GM21737 (cell line): ENCODE measurements around the gene FAM222A.

ENCODE experiments used
- ATAC-seq: cut with Tn5 transposase; IDR thresholded peaks from one replicate; pipeline ENCODE4 v1.9.1; 2021; ENCODE audit warnings: mild to moderate bottlenecking, moderate library complexity; ENCODE audit not compliant: unreplicated experiment

The FAM222A gene

GRCh38 chr12:109710747-109711595 is 2.7 kb upstream of the FAM222A start:
- no peak for ATAC-seq

GRCh38 chr12:109711596-109712461 is 1.8 kb upstream of the FAM222A start:
- ATAC-seq, result no peak

GRCh38 chr12:109714141-109714912 is 702 bp downstream of the FAM222A start:
- peak; percentile 32 for ATAC-seq

- no peak for ATAC-seq
Observed at GRCh38 chr12:109714913-109715244, 1.3 kb downstream of the FAM222A start.

- no peak for ATAC-seq
Observed at GRCh38 chr12:109715310-109716091, 1.9 kb downstream of the FAM222A start.

GRCh38 chr12:109716092-109716479 is 2.5 kb downstream of the FAM222A start:
- ATAC-seq, result no peak

- no peak for ATAC-seq
Observed at GRCh38 chr12:109716512-109717389, 3.1 kb downstream of the FAM222A start.

- no peak for ATAC-seq
Observed at GRCh38 chr12:109717390-109718357, 4.0 kb downstream of the FAM222A start.

GRCh38 chr12:109718390-109718789 is 4.8 kb downstream of the FAM222A start:
- ATAC-seq, result no peak

- ATAC-seq, result no peak
Observed at GRCh38 chr12:109719123-109720022, 5.7 kb downstream of the FAM222A start.

- no peak for ATAC-seq
Observed at GRCh38 chr12:109720152-109720856, 6.7 kb downstream of the FAM222A start.

- no peak for ATAC-seq
Observed at GRCh38 chr12:109720857-109721189, 7.2 kb downstream of the FAM222A start.

GRCh38 chr12:109721276-109721675 is 7.7 kb downstream of the FAM222A start:
- ATAC-seq, result no peak

- ATAC-seq, result no peak
Observed at GRCh38 chr12:109722022-109722720, 8.5 kb downstream of the FAM222A start.

GRCh38 chr12:109722721-109723094 is 9.1 kb downstream of the FAM222A start:
- no peak for ATAC-seq

GRCh38 chr12:109723311-109723881 is 9.8 kb downstream of the FAM222A start:
- ATAC-seq, result no peak
